SK-N-SH treated with all-trans-retinoic acid at 6 μM for 48 hours (cell line): Measurements from ENCODE around the gene NCOA6.

ENCODE experiments used
- ATAC-seq: fragments of 200-7000 bp; cut with Tn5 transposase; 3 replicates; pipeline ENCODE4 v1.9.1; 2020; ENCODE audit warnings: mild to moderate bottlenecking, moderate library complexity
- ARNTL ChIP-seq: fragments of 450-650 bp; formaldehyde crosslinking; IDR thresholded peaks from 2 replicates; pipeline ENCODE4 v1.5.0; 2020; ENCODE audit warnings: low read depth, mild to moderate bottlenecking, moderate library complexity, borderline replicate concordance
- CSDC2 ChIP-seq: fragments of 250-450 bp; sonication (Bioruptor Pico); IDR thresholded peaks from 2 replicates; pipeline ENCODE4 v1.5.0; 2020; ENCODE audit warnings: mild to moderate bottlenecking, moderate library complexity
- GLIS3 ChIP-seq: fragments of 250-450 bp; sonication (Bioruptor Pico); IDR thresholded peaks from 2 replicates; pipeline ENCODE4 v1.5.0; 2020; ENCODE audit warnings: mild to moderate bottlenecking, moderate library complexity
- ISL1 ChIP-seq: fragments of 250-450 bp; sonication (Bioruptor Pico); IDR thresholded peaks from 2 replicates; pipeline ENCODE4 v2.1.2; 2022; ENCODE audit warnings: mild to moderate bottlenecking, moderate library complexity
- OSR1 ChIP-seq: fragments of 250-450 bp; sonication (Bioruptor Pico); IDR thresholded peaks from 2 replicates; pipeline ENCODE4 v1.8.0; 2022; ENCODE audit warnings: moderate library complexity, mild to moderate bottlenecking, inconsistent platforms
- RARB ChIP-seq: fragments of 250-450 bp; sonication (Bioruptor Pico); IDR thresholded peaks from 2 replicates; pipeline ENCODE4 v1.8.0; 2021; ENCODE audit warnings: mild to moderate bottlenecking, moderate library complexity
- SNAI2 ChIP-seq: fragments of 250-450 bp; sonication (Bioruptor Pico); IDR thresholded peaks from 2 replicates; pipeline ENCODE4 v1.5.0; 2020; ENCODE audit warnings: mild to moderate bottlenecking, moderate library complexity
- TSHZ2 ChIP-seq: fragments of 250-450 bp; sonication (Bioruptor Pico); IDR thresholded peaks from 2 replicates; pipeline ENCODE4 v1.5.0; 2020; ENCODE audit warnings: mild to moderate bottlenecking, moderate library complexity
- ZNF565 ChIP-seq: fragments of 450-650 bp; formaldehyde crosslinking; conservative IDR thresholded peaks from 2 replicates; pipeline ENCODE4 v1.5.0; 2020; ENCODE audit warnings: low read depth, mild to moderate bottlenecking, moderate library complexity
- ZNF70 ChIP-seq: fragments of 450-650 bp; formaldehyde crosslinking; IDR thresholded peaks from 2 replicates; pipeline ENCODE4 v1.5.0; 2020; ENCODE audit warnings: mild to moderate bottlenecking, moderate library complexity
- ZNF8 ChIP-seq: fragments of 450-650 bp; formaldehyde crosslinking; IDR thresholded peaks from 2 replicates; pipeline ENCODE4 v1.5.0; 2020; ENCODE audit warnings: mild to moderate bottlenecking, moderate library complexity
- TF ChIP-seq, protein P1 (sequence below): fragments of 250-450 bp; sonication (Bioruptor Pico); IDR thresholded peaks from 2 replicates; pipeline ENCODE4 v1.8.0; 2020; ENCODE audit warnings: mild to moderate bottlenecking, moderate library complexity, borderline replicate concordance
- TF ChIP-seq, protein P2 (sequence below): fragments of 250-450 bp; sonication (Bioruptor Pico); IDR thresholded peaks from 2 replicates; pipeline ENCODE4 v1.5.1; 2021; ENCODE audit warnings: mild to moderate bottlenecking, moderate library complexity
- TF ChIP-seq, protein P3 (sequence below): fragments of 250-450 bp; sonication (Bioruptor Pico); IDR thresholded peaks from 2 replicates; pipeline ENCODE4 v1.5.1; 2020; ENCODE audit warnings: low read depth, mild to moderate bottlenecking, moderate library complexity

Gene NCOA6

GRCh38 chr20:34710568-34710839 lies 114.9 kb downstream of the NCOA6 start (continued):
- TF ChIP-seq, protein P1, sequence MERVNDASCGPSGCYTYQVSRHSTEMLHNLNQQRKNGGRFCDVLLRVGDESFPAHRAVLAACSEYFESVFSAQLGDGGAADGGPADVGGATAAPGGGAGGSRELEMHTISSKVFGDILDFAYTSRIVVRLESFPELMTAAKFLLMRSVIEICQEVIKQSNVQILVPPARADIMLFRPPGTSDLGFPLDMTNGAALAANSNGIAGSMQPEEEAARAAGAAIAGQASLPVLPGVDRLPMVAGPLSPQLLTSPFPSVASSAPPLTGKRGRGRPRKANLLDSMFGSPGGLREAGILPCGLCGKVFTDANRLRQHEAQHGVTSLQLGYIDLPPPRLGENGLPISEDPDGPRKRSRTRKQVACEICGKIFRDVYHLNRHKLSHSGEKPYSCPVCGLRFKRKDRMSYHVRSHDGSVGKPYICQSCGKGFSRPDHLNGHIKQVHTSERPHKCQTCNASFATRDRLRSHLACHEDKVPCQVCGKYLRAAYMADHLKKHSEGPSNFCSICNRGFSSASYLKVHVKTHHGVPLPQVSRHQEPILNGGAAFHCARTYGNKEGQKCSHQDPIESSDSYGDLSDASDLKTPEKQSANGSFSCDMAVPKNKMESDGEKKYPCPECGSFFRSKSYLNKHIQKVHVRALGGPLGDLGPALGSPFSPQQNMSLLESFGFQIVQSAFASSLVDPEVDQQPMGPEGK (CRISPR knock-in tag), result no peak
- TF ChIP-seq ARNTL (CRISPR knock-in tag) (no peak), ZNF70 (CRISPR knock-in tag) (no peak), ISL1 (CRISPR knock-in tag) (no peak), OSR1 (CRISPR knock-in tag) (no peak), GLIS3 (CRISPR knock-in tag) (no peak), RARB (CRISPR knock-in tag) (no peak), CSDC2 (CRISPR knock-in tag) (no peak)
- TF ChIP-seq, protein P2, sequence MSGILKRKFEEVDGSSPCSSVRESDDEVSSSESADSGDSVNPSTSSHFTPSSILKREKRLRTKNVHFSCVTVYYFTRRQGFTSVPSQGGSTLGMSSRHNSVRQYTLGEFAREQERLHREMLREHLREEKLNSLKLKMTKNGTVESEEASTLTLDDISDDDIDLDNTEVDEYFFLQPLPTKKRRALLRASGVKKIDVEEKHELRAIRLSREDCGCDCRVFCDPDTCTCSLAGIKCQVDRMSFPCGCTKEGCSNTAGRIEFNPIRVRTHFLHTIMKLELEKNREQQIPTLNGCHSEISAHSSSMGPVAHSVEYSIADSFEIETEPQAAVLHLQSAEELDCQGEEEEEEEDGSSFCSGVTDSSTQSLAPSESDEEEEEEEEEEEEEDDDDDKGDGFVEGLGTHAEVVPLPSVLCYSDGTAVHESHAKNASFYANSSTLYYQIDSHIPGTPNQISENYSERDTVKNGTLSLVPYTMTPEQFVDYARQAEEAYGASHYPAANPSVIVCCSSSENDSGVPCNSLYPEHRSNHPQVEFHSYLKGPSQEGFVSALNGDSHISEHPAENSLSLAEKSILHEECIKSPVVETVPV (CRISPR knock-in tag), result no peak

- ATAC-seq, result peak; percentile 24
- TF ChIP-seq, protein P2 (CRISPR knock-in tag), result no peak
- 0 out of 2 replicates have a peak, but pooled peaks have one; percentile 15 for TF ChIP-seq SNAI2
- no peak for TF ChIP-seq ZNF565 (CRISPR knock-in tag)
- TF ChIP-seq, all 23 proteins: peak for 1
Observed at GRCh38 chr20:34709831-34710567, 115.5 kb downstream of the NCOA6 start.

DNA sequence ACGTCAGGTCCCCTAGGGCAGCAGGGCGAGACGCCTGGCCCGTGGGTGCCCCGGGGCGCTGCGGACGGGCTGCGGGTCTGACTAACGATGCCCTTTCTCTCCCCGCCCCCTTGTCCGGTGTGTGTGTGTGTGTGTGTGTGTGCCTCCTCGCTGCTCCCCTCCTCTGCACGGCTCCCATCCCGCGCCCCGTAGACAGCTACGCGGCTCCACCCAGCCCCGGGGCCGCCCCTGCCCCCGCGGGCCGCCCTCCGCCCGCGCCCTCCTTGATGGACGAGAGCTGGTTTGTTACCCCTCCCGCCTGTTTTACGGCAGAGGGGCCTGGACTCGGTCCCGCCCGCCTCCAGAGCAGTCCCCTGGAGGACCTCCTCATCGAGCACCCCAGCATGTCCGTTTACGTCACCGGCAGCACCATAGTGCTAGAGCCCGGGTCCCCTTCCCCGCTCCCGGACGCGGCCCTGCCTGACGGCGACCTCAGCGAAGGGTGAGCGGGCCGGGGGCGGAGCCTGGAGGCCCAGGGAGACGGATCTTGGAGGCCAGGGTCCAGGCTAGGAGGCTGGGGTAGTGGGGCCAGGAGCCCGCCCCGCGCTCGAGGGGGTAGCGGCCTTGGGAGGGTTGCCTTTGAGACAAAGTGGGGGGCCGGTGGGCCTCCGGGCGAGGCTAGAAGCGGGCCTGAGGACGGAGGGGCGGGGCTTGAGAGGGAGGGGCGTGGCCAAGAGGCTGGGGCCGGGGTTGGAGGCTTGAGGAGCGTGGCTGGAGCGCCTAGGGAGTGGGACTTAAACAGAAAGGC lies 116.2 kb downstream of the NCOA6 start:
- peak; percentile 70 for ATAC-seq
- TF ChIP-seq TSHZ2 (CRISPR knock-in tag), result peak; percentile 12; the same call in 1 of the 2 replicates
- no peak for TF ChIP-seq RARB (CRISPR knock-in tag)

- ATAC-seq, result peak; percentile 36
- TF ChIP-seq, protein P3, sequence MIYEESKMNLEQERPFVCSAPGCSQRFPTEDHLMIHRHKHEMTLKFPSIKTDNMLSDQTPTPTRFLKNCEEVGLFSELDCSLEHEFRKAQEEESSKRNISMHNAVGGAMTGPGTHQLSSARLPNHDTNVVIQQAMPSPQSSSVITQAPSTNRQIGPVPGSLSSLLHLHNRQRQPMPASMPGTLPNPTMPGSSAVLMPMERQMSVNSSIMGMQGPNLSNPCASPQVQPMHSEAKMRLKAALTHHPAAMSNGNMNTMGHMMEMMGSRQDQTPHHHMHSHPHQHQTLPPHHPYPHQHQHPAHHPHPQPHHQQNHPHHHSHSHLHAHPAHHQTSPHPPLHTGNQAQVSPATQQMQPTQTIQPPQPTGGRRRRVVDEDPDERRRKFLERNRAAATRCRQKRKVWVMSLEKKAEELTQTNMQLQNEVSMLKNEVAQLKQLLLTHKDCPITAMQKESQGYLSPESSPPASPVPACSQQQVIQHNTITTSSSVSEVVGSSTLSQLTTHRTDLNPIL (CRISPR knock-in tag), result no peak
- TF ChIP-seq RARB (CRISPR knock-in tag), result no peak
- no peak for TF ChIP-seq ARNTL (CRISPR knock-in tag)
- TF ChIP-seq ZNF8 (CRISPR knock-in tag), result no peak
- no peak for TF ChIP-seq ZNF70 (CRISPR knock-in tag)
- TF ChIP-seq TSHZ2 (CRISPR knock-in tag), result no peak
Observed at GRCh38 chr20:34708621-34709043, 116.8 kb downstream of the NCOA6 start.
